Uterus (tissue), 2 donors: ENCODE data around the gene RGS9.

ENCODE experiments used
- CTCF ChIP-seq, 4 experiments: fragments of 200-600 bp in 2 of 4; fragments of 450-650 bp in 2 of 4; sonication (generic) in 2 of 4; IDR thresholded peaks; one replicate each; pipeline ENCODE4 v1.5.1; 2016 to 2019; ENCODE audit warnings: antibody characterized with exemption in 4 of 4, mild to moderate bottlenecking in 2 of 4, moderate library complexity in 1 of 4
- POLR2A ChIP-seq, 2 donors: fragments of 450-650 bp; IDR thresholded peaks; one replicate each; pipeline ENCODE4 v1.6.1; 2016; ENCODE audit warnings: antibody characterized with exemption in 2 of 2, mild to moderate bottlenecking in 1 of 2, moderate library complexity in 1 of 2

GRCh38 chr17:65219707-65220106, 82.5 kb downstream of the RGS9 start:
- TF ChIP-seq CTCF (IDR thresholded peaks at IDR 0.05): no peak
- TF ChIP-seq POLR2A (IDR thresholded peaks at IDR 0.05): no peak
